HepG2 (cell line): Measurements from ENCODE around the gene TBATA. TPM values are rescaled to one million over a fixed set of nuclear protein-coding genes. Genes with fewer than 3 reads are reported as not detected.

ENCODE experiments used
- ATAC-seq: fragments of 200-7000 bp; cut with Tn5 transposase; 3 replicates; pipeline ENCODE4 v1.9.1; 2020; ENCODE audit warnings: mild to moderate bottlenecking, moderate library complexity
- BruUV-seq: library from RNA; stranded (reverse); fragments of 400-500 nt; replicated peaks from 2 replicates; lab custom pipeline; 2021; lab: Mats Ljungman, UMichigan
- CTCF ChIA-PET: fragments of 300-600 bp; formaldehyde crosslinking; extraction: SDS; loops from one replicate; lab custom pipeline; 2021; ENCODE audit warnings: low total read pairs, inconsistent platforms, low intra/inter-chr PET ratio; lab: Yijun Ruan, JAX
- POLR2A ChIA-PET: fragments of 350-600 bp; sonication (Branson Sonifier 250); formaldehyde crosslinking; loops from one replicate; lab custom pipeline; 2020; ENCODE audit warnings: antibody characterized with exemption, inconsistent platforms; lab: Yijun Ruan, JAX
- DNase-seq: peaks from one replicate; pipeline ENCODE4 v3.0.0-alpha.2; 2015; ENCODE audit warnings: low spot score
- FAIRE-seq: peaks from 3 replicates; lab custom pipeline; 2011; peaks lifted over from hg19 to GRCh38; lab: Jason Lieb, UNC
- H2AFZ ChIP-seq: one replicate; pipeline ENCODE4 v1.6.1; 2011; ENCODE audit warnings: low read length, inconsistent platforms
- H3K27ac ChIP-seq: fragments of 300-600 bp; 3 replicates; pipeline ENCODE4 v1.8.0; 2011; ENCODE audit warnings: mixed run types, mild to moderate bottlenecking, mixed read lengths, low read length, inconsistent platforms; ENCODE audit not compliant: insufficient read depth; ENCODE audit errors: extremely low read length
- H3K27me3 ChIP-seq, 2 experiments: fragments of 200-600 bp in 1 of 2; 2 replicates in 1 of 2; 3 replicates in 1 of 2; pipeline versions ENCODE4 v1.6.0 to v1.8.0; 2011; ENCODE audit warnings: low read length in 2 of 2, mild to moderate bottlenecking in 2 of 2, moderate library complexity in 2 of 2, inconsistent platforms in 1 of 2; ENCODE audit not compliant: insufficient read depth in 2 of 2, control insufficient read depth in 1 of 2
- H3K36me3 ChIP-seq, 2 experiments: fragments of 200-600 bp in 1 of 2; replicated peaks in 1 of 2; 2 replicates in 1 of 2; 3 replicates in 1 of 2; pipeline versions ENCODE4 v1.5.1 to v1.8.0; 2011; ENCODE audit warnings: low read length in 2 of 2, inconsistent platforms in 1 of 2; ENCODE audit not compliant: insufficient read depth in 2 of 2, control insufficient read depth in 1 of 2
- H3K4me1 ChIP-seq: 2 replicates; pipeline ENCODE4 v1.5.1; 2012; ENCODE audit warnings: low read length, inconsistent platforms; ENCODE audit not compliant: insufficient read depth
- H3K4me2 ChIP-seq: 2 replicates; pipeline ENCODE4 v1.6.0; 2011; ENCODE audit warnings: low read depth, low read length, inconsistent platforms
- H3K4me3 ChIP-seq, 3 experiments: fragments of 200-600 bp in 1 of 3; sonication (generic), shearing (Covaris generic) in 1 of 3; replicated peaks in 1 of 3; 2 replicates each; pipeline ENCODE4 v1.5.1; 2011 to 2016; ENCODE audit warnings: low read length in 3 of 3, inconsistent platforms in 2 of 3, low read depth in 2 of 3, mild to moderate bottlenecking in 2 of 3, control low read depth in 1 of 3, mixed read lengths in 1 of 3; ENCODE audit not compliant: insufficient read depth in 1 of 3
- H3K79me2 ChIP-seq: one replicate; pipeline ENCODE4 v1.6.1; 2011; ENCODE audit warnings: low read length, inconsistent platforms; ENCODE audit not compliant: insufficient read depth
- H3K9ac ChIP-seq: 2 replicates; pipeline ENCODE4 v1.6.0; 2011; ENCODE audit warnings: mild to moderate bottlenecking, low read depth, low read length, inconsistent platforms; ENCODE audit not compliant: insufficient read depth
- H3K9me3 ChIP-seq: 2 replicates; pipeline ENCODE4 v1.5.1; 2012; ENCODE audit warnings: mild to moderate bottlenecking, low read length
- H4K20me1 ChIP-seq: 2 replicates; pipeline ENCODE4 v1.6.0; 2011; ENCODE audit warnings: inconsistent platforms, mild to moderate bottlenecking, low read length, moderate library complexity; ENCODE audit not compliant: insufficient read depth
- CHD4 ChIP-seq: fragments of 200-600 bp; sonication (generic); IDR thresholded peaks from 2 replicates; pipeline ENCODE4 v1.7.0; 2017; ENCODE audit warnings: mild to moderate bottlenecking, low read length, borderline replicate concordance
- SMYD3 ChIP-seq: sonication (generic); formaldehyde crosslinking; IDR thresholded peaks from 2 replicates; pipeline ENCODE4 v1.8.1; 2023; ENCODE audit warnings: mild to moderate bottlenecking, missing genetic modification reagents
- ZNF709 ChIP-seq: sonication (generic); formaldehyde crosslinking; IDR thresholded peaks from 2 replicates; pipeline ENCODE4 v1.5.0; 2020; ENCODE audit warnings: mild to moderate bottlenecking, missing genetic modification reagents
- ZNF788 ChIP-seq: sonication (generic); formaldehyde crosslinking; IDR thresholded peaks from 2 replicates; pipeline ENCODE4 v1.5.0; 2020; ENCODE audit warnings: mild to moderate bottlenecking, missing genetic modification reagents, borderline replicate concordance
- WGBS: methylation state at CpG from one replicate; pipeline ENCODE4 v1.1.6; 2017; ENCODE audit warnings: low lambda C conversion rate; 5-methylcytosine and 5-hydroxymethylcytosine counted together
- in situ Hi-C: cut with HindIII; loops from 2 replicates; pipeline ENCODE4 v1.10.0; 2017; ENCODE audit warnings: low pct_unique_long_range_greater_than_20kb; ENCODE audit not compliant: extremely low pct_ligation_motif_present
- intact Hi-C: fragments of 100-400 bp; cut with micrococcal nuclease; formaldehyde crosslinking; loops from one replicate; pipeline ENCODE4 v1.10.0; 2022; ENCODE audit not compliant: unreplicated experiment
- polyA plus RNA-seq, 8 experiments: library from polyadenylated mRNA; depleted of rRNA in 3 of 8; stranded (reverse) in 7 of 8; unstranded in 1 of 8; fragments of >200 nt; fragmentation: Illumina TruSeq in 4 of 8; extraction: Trizol in 4 of 8; gene quantifications; 2 replicates each; pipeline versions ENCODE4 v1.2.1 to v1.2.3, GENCODE V29; 2011 to 2016; ENCODE audit warnings: low read depth in 4 of 8, missing spikeins in 1 of 8, mixed read lengths in 1 of 8; ENCODE audit not compliant: insufficient read depth in 1 of 8
- total RNA-seq, 5 experiments: library from RNA; depleted of rRNA; stranded (reverse); fragments of >200 nt; fragmentation: Illumina TruSeq; extraction: Trizol; gene quantifications; 2 replicates each; pipeline ENCODE4 v1.2.3, GENCODE V29; 2016; ENCODE audit warnings: low read depth in 1 of 5
- TF ChIP-seq, protein P1 (sequence below): sonication (generic); formaldehyde crosslinking; IDR thresholded peaks from 2 replicates; pipeline ENCODE4 v1.4.0; 2020; ENCODE audit warnings: mild to moderate bottlenecking, low read depth, missing genetic modification reagents
- TF ChIP-seq, protein P2 (sequence below): sonication (generic); formaldehyde crosslinking; IDR thresholded peaks from 2 replicates; pipeline ENCODE4 v1.4.0; 2020; ENCODE audit warnings: mild to moderate bottlenecking, missing genetic modification reagents
- TF ChIP-seq, protein P3 (sequence below): sonication (generic); formaldehyde crosslinking; IDR thresholded peaks from 2 replicates; pipeline ENCODE4 v1.9.0; 2021; ENCODE audit warnings: missing genetic modification reagents, borderline replicate concordance
- TF ChIP-seq, protein P4 (sequence below): sonication (generic); formaldehyde crosslinking; IDR thresholded peaks from 2 replicates; pipeline ENCODE4 v1.9.0; 2021; ENCODE audit warnings: missing genetic modification reagents, borderline replicate concordance

Gene TBATA
- total and polyA plus RNA-seq, 2 of the 13 experiments (the other 11 are each of a cell fraction or from before 2014, with no cell fraction given): not detected

DNA sequence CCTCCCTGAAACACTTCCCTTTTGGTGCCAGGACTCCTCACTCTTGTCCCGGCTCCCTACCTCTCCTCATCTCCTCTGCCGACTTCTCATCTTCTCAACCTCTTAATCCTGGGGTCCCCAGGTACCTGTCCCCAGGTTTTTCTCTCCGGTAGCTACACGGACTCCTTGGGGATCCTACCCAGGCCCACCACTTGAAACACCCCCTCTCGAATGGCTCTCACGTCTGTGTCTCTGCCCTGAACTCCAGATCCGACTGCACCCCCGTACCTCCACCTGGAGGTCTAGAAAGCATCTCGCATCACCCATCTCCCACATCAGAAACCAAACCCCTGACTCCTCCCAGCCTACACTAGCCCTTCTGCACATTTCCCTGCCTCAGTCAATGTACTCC lies 4.8 kb downstream of the TBATA start (continued):
- TF ChIP-seq, protein P1, sequence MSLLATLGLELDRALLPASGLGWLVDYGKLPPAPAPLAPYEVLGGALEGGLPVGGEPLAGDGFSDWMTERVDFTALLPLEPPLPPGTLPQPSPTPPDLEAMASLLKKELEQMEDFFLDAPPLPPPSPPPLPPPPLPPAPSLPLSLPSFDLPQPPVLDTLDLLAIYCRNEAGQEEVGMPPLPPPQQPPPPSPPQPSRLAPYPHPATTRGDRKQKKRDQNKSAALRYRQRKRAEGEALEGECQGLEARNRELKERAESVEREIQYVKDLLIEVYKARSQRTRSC (CRISPR knock-in tag): no peak
- TF ChIP-seq ZNF709 (CRISPR knock-in tag): no peak

GRCh38 chr10:70779511-70780369 lies 5.4 kb downstream of the TBATA start:
- H3K4me1 ChIP-seq: no peaks in the 10 kb centered on the region; the same call in 1 of the 2 replicates
- no peaks in the 10 kb centered on the region for H3K36me3 ChIP-seq
- ATAC-seq: no peak
- intact Hi-C loops: no loop called here
- H3K27ac ChIP-seq: no peak overlapping the region
- H3K9me3 ChIP-seq: no peaks in the 10 kb centered on the region
- H2AFZ ChIP-seq: no peak overlapping the region
- TF ChIP-seq ZNF788 (CRISPR knock-in tag) (no peak), SMYD3 (CRISPR knock-in tag) (no peak), CHD4 (no peak)
- TF ChIP-seq, protein P2, sequence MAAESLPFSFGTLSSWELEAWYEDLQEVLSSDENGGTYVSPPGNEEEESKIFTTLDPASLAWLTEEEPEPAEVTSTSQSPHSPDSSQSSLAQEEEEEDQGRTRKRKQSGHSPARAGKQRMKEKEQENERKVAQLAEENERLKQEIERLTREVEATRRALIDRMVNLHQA (CRISPR knock-in tag): no peak
- TF ChIP-seq, protein P3, sequence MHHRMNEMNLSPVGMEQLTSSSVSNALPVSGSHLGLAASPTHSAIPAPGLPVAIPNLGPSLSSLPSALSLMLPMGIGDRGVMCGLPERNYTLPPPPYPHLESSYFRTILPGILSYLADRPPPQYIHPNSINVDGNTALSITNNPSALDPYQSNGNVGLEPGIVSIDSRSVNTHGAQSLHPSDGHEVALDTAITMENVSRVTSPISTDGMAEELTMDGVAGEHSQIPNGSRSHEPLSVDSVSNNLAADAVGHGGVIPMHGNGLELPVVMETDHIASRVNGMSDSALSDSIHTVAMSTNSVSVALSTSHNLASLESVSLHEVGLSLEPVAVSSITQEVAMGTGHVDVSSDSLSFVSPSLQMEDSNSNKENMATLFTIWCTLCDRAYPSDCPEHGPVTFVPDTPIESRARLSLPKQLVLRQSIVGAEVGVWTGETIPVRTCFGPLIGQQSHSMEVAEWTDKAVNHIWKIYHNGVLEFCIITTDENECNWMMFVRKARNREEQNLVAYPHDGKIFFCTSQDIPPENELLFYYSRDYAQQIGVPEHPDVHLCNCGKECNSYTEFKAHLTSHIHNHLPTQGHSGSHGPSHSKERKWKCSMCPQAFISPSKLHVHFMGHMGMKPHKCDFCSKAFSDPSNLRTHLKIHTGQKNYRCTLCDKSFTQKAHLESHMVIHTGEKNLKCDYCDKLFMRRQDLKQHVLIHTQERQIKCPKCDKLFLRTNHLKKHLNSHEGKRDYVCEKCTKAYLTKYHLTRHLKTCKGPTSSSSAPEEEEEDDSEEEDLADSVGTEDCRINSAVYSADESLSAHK (CRISPR knock-in tag): no peak
- TF ChIP-seq, protein P4, sequence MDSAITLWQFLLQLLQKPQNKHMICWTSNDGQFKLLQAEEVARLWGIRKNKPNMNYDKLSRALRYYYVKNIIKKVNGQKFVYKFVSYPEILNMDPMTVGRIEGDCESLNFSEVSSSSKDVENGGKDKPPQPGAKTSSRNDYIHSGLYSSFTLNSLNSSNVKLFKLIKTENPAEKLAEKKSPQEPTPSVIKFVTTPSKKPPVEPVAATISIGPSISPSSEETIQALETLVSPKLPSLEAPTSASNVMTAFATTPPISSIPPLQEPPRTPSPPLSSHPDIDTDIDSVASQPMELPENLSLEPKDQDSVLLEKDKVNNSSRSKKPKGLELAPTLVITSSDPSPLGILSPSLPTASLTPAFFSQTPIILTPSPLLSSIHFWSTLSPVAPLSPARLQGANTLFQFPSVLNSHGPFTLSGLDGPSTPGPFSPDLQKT (CRISPR knock-in tag): no peak
- no peak for DNase-seq
- no peaks in the 10 kb centered on the region for H4K20me1 ChIP-seq
- CTCF ChIA-PET: no interaction called here
- POLR2A ChIA-PET: no interaction called here
- no peaks in the 10 kb centered on the region for H3K79me2 ChIP-seq
- in situ Hi-C loops: no loop called here
- no TSS peak for BruUV-seq
- H3K27me3 ChIP-seq: peaks cover 9 to 55% of the 10 kb centered on the region in 2 experiments; a peak in 3 of 5 replicates
- 40% methylated on average over 13 of the region's 16 CpGs for WGBS
- no peak overlapping the region for H3K9ac ChIP-seq
- no peak for FAIRE-seq
- H3K4me3 ChIP-seq: no peak overlapping the region
- H3K4me2 ChIP-seq: no peak overlapping the region
